HL-60/S4 (cell line): Measurements from ENCODE around the gene SLC2A4RG.

Experiments
- in situ Hi-C: fragments of 300-500 bp; cut with MboI; formaldehyde crosslinking; loops from 2 replicates; pipeline ENCODE4 v1.14.3; 2022; ENCODE audit warnings: low sequenced_read_pairs

SLC2A4RG gene

DNA sequence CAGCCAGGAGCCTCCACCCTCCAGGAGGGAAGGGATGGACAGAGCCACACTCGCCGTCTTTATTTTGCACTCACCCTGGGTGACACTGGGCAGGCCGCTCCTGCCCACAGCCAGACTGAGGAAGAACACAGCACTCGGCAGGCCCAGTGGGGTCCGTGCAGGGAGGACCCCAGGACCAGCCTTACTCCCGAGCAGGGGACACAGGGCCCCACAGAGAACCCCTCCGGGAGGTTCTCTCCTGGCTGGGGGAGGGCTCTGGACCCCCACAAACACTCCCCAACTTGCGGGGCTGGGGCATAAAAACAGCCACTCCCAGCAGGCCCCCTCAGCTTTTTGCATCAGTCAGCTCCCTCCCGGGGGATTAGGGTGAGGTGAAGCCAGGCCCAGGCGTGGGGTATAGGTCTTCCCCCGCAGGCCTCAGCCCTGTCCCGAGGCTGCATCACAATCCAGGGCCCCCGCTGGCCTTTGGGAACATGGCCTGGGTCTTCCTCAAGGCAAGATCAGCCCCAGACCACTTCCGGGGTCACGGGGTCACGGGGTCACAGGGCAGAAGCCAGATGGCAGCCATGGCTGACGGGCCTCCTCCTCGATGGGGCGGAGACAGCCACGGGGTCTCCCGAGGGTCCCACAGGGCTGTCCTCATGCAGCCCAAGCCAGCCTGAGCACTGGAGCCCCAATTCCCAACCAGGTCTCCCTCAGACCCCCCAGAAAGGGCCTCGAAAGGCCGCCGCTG is 39.9 kb upstream of the SLC2A4RG start:
- in situ Hi-C loops: no loop called here

DNA sequence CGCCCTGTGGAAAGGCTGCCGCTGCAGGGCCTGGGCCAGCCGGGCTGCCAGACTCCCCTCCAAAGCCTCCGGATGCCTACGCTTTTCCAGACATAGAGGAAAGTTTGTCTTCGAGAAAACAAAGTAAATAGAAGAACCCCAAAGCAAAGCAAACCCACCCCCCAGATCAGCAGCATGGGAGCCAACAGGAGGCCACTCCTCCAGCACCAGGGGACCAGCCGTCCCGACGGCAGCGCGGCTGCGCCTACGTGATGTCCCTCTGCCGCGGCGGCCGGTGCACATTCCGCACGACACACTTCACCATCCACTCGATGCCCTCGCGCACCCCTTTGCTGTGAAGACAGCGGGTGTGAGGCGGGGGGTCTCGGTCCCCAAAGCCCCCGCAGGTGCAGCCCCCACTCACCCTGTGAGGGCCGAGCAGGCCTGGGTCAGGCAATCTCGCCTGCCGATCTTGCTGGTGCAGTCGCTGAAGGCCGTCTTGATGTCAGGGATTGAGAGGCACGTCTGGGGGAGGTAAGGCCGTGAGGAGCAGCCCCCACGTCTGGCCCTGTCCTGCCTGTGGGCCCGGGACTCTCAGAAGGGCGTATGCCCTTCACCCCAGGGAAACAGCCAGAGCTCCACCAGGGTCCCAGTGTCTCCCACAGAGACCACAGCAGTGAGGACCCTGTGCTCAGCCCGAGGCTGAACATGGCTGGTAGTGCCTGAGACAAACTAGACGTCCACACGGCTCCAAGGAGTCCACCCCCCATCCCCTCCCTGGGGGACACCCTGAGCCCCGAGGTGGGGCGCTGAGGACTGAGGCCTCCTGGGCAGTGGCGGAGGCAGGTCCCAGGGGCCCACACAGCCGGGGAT is 39.2 kb upstream of the SLC2A4RG start:
- in situ Hi-C loops: no loop called here

DNA sequence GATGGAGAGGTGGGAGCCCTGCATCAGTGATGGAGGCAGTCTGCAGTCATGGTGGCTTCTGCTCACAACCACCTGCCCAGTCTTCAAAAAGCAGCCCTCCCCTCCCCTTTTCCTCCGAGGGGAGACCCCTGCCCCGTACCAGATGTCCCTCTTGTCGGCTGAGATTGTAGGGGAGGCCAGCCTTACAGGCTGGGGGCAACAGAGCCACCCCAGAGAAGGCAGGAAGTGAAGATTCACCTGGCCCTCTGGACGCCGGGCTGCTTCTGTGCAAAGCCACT is 38.6 kb upstream of the SLC2A4RG start:
- in situ Hi-C loops: no loop called here

DNA sequence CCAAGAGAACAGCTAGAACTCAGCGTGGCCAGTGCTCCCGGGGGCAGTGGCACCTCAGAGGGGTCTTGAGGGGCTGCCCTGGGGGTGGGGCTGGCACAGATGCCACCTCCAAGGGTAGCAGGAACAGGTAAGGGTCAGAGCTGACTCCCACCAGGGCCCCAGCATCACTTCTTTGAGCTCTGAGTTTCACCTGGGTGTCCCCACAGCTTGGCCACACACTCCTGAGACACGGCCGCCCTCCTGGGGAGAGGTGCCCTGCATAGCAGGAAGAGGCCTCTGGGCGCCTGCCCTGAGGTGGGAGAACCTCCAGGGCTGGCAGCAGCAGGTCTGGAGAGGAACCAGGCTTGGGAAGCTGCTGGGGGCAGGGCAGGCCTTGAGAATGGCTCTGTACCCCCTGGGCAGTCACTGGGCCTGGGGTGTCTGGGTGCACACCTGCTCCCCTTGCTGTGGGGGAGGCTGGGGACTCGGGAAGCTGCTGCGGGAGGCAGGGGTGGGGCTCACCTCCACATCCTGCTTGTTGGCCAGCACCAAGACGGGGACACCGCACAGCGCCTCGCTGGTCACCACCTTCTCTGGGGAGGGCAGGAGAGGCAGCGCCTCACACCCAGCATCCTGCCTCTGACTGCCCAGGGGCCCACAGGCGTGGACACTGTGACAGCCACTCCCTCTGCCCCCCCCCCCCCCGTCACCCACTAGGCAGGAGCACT is 38.1 kb upstream of the SLC2A4RG start:
- in situ Hi-C loops: no loop called here

DNA sequence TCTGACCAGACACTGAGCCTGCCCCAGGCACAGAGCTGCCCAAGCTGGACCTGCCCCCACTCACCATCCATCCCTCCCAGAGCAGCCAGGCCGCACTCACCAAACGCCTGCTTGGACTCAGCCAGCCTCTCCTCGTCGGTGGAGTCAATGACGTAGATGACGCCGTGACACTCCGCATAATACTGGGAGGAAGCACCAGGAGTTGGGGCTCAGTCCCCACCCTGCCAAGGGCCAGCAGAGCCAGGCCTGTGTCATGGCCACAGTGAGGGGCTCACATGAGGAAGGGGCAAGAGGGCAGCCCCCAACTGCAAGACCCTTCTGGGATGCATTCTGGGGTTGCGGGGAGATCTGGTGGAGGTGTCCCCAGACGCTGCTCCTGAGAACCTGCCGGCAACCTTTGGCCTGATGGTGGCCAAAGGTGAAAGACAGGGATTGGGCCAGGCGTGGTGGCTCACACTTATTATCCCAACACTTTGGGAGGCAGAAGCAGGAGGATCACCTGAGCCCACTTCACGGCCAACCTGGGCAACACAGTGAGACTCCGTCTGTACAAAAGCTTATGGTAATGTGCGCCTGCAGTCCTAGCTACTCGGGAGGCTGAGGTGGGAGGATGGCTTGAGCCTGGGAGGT is 37.4 kb upstream of the SLC2A4RG start:
- in situ Hi-C loops: no loop called here

DNA sequence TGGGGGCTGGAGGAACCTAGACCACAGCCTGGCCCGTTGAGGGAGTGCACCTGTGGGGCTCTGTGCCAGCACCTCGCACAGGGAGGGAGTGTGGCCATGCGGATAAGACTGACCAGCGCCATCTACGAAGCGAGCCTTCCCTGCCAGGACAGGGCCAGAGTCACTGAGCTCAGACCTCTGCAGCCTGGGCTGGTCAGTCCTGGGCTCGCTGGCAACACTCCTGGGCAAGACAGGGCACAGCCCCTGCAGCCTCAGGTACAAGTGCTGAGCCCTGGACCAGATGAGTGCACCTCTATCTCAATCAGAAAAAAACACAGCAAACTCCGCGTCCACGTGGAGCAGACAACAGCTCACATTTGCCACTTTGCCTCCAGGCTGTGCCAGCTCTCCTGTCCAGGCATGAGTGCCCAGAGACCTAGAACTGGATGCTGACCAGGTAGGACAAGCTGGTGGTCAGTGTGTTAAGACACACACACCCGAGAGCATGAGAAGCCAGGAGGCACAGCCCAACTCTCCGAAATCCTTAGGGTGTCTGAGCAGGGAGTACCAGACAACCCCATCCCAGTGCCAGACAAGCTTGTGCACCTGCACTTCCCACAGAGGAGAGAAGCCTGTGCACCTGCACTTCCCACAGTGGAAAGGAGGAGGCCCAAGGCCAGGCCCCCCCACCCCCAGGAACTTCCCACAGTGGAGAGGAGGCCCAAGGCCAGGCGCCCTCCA is 36.7 kb upstream of the SLC2A4RG start:
- in situ Hi-C loops: no loop called here

DNA sequence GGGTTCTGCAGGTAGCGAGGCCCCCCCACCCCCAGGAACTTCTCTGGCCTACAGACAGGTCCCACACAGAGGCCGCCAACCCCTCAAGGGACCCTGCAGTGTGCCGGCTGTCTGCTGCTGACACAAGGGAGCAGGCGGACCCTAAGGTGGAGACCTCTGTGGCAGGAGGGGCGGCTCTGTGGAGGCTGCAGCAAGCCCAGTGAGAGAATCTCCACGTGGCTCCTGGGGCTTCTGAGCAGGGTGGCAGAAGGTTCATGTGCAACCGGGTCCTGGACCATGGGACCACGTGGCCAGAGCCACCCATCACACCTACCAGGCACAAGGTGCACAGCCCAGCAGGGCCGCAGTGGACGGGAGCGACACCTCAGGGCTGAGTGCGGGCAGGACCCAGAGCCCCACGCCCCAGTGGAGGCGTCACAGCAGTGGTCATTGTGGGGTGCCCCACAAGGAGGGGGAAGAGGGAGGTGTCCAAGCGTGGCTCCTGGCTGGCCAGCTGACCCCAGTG is 36.1 kb upstream of the SLC2A4RG start:
- in situ Hi-C loops: no loop called here

DNA sequence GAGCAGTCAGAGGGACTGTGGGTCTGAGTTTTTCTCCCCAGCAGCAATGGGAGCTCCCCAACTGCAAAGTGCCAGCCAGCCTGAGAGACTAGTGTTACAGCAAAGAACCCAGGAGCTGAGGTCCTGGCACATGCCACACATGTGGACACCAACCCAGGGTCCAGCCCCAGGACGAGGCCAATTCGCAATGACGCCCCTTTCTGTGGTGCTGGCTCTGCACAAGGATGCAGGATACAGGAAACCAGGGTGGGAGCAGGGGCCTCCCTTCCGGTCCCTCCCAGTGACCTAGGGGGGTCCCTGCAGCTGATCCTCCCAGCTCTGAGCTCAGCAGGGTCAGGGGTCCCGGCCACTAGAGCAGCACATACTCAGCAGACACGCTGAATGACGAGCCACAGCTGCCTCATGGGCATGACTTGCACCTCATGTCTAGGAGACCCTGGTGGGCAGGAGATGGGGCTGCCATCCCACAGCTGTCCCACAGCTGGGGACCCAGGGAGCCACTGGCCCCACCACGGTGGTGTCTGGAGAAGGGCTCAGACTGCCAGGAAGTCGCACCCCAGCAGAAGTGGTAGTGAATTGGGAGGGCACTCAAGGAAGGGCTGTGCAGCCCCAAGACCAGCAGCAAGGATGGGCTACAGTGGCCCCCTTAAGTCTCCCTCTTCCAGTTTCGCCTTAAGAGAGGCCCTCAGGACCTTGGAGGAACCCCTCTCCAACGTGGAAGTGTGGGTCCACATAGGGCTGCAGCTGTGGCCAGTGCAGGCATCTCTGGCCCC is 35.4 kb upstream of the SLC2A4RG start:
- in situ Hi-C loops: no loop called here

DNA sequence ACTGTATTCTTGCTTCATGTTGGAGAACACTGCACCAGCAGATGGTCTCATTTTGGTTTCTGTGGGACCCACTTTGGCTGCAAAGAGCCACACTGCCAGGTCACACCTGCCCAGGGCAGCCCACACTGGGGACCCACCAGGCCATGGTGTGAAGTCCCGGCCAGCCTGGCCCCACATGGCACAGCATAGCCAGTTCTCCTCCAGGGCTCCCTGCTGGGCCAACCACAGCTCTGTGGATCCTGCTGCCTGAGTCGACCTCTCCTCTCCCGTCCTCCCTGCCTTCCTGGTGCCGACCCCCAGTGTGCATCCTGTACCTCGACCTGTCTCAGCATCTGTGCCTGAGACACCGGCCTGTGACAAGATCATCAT is 34.8 kb upstream of the SLC2A4RG start:
- in situ Hi-C loops: no loop called here

DNA sequence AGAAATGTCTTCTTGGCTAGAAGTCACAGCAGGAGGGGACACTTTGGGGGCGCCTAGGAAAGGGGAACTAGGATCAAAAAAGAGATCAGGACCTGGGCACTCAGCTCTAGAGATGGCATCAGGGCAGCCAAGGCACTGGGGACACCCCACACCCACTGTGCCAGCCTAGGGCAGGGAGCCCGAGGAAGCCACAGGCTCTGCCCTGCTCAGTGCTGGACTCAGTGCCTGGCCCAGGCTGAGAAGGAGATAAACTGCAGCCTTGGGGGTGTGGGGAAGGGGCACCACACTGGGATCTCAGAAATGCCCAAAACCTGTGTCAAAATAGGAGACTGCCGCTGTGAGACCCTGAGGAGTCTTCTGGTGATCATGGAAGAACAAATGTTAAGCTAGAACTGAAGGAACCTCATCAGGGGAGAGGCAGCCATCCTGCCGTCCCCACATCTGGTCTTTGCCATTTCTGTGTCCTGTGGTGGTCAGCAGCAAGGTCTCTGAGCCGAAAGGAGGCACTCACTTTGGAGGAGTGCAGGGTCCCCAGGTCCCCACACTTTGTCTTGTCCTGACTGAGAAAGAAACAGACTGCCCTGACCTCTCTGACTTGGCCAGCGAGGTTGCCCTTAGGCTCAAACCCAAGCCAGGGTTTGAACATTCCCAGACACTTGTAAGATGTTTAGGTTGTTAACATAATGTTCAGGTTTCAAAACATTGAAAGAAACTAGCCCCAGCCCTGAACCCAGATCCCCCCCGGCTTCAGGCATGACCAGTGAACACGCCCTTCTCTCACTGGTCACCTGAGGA is 34.1 kb upstream of the SLC2A4RG start:
- in situ Hi-C loops: no loop called here

DNA sequence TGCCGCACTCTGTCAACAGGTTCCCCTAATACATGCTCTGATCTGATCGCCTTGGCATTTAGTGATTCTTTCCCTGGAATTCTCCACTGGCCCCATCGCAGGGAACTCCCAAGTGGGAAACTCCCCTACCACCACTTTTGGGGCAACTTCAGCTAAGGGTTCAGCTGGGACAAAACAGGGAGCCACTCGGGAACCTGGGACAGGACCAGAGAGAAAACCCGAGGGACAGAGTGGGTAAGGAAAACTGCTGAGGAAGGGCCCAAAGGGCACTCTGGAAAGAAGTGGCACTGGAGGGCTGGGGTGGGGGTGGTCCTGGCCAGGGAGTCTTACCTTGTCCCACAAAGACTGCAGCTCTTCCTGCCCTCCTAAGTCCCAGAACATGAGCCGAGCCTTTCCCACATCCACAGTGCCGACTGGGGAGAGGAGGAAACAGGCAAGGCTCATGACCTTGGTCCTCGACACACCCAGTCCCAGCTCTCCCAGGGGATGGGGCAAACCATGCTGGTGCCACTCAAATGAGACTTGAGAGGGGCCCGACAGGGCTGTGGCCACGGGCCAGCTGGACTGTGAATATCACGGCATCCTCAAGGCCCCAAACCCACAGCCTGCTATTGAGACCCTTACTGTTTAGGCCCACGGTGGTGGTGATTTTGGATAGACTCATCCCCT is 33.4 kb upstream of the SLC2A4RG start:
- in situ Hi-C loops: no loop called here

DNA sequence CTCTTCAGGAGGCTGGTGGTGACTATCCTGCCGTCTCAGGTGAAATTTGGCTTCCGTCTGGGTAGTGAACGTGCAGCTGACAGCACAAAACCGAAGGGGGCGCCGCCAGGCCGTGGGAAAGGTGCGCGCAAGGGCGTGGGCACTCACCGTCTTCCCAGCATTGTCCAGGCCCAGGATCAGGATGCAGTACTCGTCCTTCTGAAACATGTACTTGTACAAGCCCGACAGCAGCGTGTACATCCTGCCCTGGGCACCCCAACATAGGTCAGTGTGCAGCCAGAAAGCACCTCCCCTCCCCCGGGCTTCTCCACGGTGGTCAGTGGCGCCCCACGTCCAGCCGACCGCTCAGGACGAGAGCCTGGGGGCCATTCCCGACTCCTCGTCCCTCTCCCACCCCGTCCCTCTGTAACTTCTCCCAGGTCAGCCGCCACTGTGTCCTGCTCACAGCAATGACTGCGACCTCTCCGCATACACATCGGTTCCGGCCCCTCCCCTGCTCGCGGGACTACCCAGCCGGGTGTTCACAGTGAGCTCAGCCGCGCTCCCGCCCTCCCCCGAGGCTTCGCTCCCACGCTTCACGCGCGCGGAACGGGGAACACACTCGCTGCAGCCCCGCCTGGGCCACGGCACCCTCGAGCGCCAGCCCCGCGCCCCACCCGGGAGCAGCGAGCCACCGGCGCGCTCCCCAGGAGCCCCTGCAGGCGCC is 32.6 kb upstream of the SLC2A4RG start:
- in situ Hi-C loops: no loop called here

DNA sequence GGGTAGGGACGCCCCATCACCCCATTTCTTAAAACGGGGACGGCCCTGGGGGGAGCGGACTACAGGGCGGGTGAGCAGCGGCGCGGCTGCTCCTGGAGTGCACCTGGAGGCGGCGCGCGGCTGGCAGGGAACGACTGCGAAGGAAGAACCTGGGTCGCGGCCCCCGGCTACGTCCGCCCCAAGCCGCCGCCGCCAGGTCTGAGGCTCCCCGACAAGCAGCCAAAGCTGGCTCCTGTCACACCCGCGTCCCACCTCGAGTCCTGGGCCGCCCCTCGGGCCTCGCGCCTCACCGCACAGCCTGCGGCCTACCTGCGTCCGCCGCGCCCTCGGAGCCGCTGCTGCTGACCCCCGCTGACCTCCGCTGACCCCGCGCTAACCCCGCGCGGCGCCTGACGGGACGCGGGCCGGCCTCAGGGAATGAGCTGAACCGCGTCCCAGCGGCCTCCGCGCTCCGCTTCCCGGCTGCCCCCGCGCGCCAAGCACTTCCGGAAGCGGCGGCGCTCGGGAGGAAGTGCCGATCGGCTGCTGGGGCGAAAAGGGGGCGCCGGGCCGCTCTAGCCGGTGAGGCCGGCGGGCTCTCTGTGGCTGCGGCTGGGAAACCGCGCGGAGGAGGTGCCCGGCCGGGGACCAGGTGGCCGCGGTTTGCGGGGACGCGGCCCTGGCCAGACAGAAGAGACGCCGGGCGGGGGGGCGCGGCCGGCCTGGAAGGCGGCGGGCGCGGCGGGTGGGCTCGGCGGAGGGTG is 31.8 kb upstream of the SLC2A4RG start, which contains the start of the genes ARFRP1 and ZGPAT:
Gene ARFRP1 (minus strand): TSS at position 419 of the 743 bp plus-strand sequence. CDS start 885 bp downstream, outside the sequence.
Gene ZGPAT (plus strand): TSS at position 482 of the 743 bp plus-strand sequence. CDS start 542 bp downstream, outside the sequence.
- in situ Hi-C loops: no loop called here

DNA sequence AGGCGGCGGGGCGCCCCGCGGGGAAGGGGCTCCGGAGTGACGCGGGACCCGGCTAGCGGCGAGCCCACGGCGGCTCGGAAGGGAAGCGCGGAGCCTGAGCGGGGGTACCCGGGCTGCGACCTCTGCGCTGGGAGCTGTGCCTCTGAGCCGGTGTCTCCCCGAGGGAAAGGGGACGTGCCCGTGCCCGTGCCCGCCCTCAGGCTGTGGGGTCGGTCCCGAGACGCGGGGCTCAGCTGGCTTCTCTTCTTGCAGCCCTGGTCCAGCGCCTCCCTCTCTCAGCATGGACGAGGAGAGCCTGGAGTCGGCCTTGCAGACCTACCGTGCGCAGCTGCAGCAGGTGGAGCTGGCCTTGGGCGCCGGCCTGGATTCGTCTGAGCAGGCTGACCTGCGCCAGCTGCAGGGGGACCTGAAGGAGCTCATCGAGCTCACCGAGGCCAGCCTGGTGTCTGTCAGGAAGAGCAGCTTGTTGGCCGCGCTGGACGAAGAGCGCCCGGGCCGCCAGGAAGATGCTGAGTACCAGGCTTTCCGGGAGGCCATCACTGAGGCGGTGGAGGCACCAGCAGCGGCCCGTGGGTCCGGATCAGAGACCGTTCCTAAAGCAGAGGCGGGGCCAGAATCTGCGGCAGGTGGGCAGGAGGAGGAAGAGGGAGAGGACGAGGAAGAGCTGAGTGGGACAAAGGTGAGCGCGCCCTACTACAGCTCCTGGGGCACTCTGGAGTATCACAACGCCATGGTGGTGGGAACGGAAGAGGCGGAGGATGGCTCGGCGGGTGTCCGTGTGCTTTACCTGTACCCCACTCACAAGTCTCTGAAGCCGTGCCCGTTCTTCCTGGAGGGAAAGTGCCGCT is 31.1 kb upstream of the SLC2A4RG start:
- in situ Hi-C loops: no loop called here

DNA sequence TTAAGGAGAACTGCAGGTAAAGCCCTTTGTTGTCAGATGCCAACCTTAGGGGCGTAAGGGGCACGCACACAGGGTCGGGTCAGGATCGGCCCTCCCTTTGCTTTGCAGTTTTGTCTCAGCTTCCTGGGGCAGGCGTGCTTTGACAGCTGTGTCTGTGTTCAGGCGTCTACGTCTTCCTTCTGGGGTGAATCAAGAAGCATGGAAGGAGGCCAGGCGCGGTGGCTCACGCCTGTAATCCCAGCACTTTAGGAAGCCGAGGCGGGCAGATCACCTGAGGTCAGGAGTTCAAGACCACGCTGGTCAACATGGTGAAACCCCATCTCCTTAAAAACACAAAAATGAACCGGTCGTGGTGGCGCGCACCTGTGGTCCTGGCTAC is 30.4 kb upstream of the SLC2A4RG start:
- in situ Hi-C loops: no loop called here

DNA sequence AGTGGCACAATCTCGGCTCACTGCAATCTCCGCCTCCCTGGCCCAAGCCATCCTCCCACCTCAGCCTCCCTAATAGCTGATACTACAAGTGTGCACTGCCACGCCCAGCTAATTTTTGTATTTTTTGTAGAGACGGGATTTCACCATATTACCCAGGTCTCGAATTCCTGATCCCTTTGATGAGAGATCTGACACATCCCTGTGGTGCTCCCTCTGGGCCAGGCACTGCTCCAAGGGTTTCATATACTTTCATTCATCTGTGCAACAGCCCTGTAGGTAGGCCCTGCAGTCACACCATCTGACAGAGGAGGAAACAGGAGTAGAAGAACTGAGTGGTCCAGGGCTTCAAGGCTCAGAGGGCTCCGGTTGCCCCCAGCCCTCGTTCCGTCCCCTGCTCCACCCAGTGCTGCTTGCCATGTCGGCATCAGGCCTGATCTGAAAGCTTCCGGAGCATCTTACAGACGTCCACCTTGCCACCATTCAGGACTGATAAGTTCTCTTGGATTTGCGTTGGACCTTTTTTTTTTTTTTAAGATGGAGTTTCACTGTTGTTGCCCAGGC is 28.4 kb upstream of the SLC2A4RG start:
- in situ Hi-C loops: no loop called here
